Activated CD4-positive, CD25-positive, alpha-beta regulatory T cell treated with anti-CD3 and anti-CD28 coated beads, Interleukin-2, amount 50 U/mL, for 24 hours (primary cell): Measurements from ENCODE around the gene PRKCA.
"Not testable (repeated sequence)": the region's sequence is repeated elsewhere in the genome, so short reads cannot be mapped to it uniquely, and the experiment has no call there.

Source experiments
- ATAC-seq, 2 donors: fragments of 150-1000 bp; cut with Tn5 transposase; one replicate each; pipeline ENCODE4 v1.10.0; 2021; ENCODE audit warnings: mild to moderate bottlenecking in 1 of 2, moderate library complexity in 1 of 2

Gene PRKCA

GRCh38 chr17:66582373-66583111 lies 280.1 kb downstream of the PRKCA start:
- ATAC-seq, result no peak

DNA sequence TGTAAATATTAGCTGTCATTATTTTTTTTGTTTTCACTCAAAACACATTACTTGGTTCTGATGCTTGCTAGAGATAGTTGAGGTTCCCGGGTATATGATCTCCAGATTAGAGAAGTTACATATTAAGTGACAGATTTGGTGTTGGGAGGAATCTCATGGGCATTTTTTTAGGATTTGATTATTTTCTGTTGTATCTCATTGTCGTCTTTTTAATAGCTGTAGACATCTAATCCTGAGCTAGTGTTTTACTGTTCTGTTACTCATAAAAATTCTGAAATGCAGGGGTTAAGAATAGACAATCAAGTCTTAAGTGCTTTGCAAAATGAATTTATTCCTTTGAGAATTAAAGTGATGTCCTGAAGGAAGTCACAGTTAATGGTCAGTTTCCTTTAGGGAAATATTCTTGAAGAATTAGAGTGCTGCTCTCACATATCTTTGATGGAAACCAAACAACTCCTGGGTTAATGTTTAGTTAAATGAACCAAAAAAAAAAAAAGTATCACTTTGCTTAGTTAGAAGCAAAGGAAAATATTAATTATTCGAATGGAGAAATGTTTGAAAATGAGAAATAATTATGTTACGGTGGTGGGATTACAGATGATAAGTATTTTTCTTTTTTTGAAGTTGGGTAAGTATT lies 280.8 kb downstream of the PRKCA start:
- ATAC-seq, result no peak

- ATAC-seq, result no peak
Observed at GRCh38 chr17:66584927-66585326, 282.5 kb downstream of the PRKCA start.

GRCh38 chr17:66585472-66585871 lies 283.1 kb downstream of the PRKCA start:
- no peak for ATAC-seq

GRCh38 chr17:66589892-66590291 lies 287.5 kb downstream of the PRKCA start:
- ATAC-seq, result no peak

DNA sequence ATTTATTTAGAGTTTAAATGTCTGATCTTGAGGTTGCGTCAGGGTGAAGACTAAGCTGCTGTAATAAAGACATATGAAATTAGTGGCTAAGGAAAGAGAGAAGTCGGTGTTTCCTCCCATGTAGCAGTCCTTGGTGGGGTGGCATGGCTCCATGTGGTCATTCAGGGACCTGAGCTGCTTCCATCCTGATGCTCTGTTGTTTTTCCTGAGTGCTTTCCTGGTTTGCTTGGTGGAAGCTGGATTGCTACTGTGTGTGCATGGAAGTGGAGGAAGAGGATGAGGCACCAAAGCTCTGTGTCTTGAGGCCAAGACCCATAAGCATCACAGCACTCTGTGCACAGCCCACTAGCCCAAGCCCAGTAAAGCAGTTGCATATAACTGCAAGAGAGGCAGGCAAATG lies 290.7 kb downstream of the PRKCA start:
- ATAC-seq, result no peak

DNA sequence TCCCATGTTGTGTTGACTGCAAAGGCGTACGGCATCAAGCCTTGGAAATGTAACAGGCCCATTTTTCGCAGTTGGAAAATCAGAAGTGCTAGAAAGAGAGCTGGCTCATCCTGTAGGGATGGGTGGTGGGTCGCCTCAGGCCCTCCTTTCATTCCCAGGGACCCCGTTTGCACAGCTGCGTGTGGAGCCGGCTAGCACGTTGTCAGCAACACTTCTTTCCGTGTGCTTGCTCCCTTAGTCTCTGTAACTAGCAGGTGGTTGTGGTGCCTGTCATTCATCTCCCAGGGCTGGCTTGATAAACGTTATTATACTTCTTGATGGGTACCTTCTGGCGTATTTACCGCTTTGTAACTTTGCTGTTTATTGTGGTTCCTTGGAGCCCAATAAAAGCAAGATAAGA lies 293.5 kb downstream of the PRKCA start:
- ATAC-seq, result no peak

DNA sequence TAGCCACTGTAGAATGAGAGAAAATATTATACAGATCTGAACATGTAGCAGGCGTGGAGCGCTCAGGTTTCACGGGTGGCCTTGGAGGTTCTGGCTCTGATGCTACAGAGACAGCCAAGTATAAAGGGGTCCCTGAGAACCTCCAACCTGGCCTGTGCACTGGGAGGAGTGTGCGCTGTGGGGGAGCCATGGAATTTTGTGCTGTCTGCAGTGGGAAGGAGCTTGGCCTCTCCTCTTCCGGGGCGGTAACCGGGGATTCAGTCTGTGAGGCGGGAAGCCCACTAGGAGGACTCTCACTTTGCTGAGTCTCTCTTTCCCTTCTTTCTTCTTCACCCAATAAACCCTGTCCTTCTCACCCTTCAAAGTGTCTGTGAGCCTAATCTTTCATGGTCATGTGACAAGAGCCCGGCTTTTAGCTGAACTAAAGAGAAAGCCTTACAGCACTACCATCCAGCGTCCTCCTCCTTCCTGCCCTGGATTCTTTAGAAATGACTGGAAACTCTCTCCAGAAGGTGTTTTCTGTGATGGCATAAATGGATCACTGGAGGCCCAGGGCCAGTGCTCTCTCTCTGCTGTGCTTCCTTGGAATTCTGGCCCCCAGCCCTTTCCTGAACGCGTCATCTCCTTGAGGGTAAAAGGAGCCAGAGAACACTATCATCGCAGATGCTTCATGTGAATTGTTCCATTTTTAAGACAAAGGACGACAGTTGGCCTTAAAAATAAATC lies 300.4 kb downstream of the PRKCA start:
- no peak for ATAC-seq

GRCh38 chr17:66604376-66604775 lies 302.0 kb downstream of the PRKCA start:
- ATAC-seq, result no peak

- ATAC-seq, result no peak
Observed at GRCh38 chr17:66605541-66605940, 303.1 kb downstream of the PRKCA start.

DNA sequence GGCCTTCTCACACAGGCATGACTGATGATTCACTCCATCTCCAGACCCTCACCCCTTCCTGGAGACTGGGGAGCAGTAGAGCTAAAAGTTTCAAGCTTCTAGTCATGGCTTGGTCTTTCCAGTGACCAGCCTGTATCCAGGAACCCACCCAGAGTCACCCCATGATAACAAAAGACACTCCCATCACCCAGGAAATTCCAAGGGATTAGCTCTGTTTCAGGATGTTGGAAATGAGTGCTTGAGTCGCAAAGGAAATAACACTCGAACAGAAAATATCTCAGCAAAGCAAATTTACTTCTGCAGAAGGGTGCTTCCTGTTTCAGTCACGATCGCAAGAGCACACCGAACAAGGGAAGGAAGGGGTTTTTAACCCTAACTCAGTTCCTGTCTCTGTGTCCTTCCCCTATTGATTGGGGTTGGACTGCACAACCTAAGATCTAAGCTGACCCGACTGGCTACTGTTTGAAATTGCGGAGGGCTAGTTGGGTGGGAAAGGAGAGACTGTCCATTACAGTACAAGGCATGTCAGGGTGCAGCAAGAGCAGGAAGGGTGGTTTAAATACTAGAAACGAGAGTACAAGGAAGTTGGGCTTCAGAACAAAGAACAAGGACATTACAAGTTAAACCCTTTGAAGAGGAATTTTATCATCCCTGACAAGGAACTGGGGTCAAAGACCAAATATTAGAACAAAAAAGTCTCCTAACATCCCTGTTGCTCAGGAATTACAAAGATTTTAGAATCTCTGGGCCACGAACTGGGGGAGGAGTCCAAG lies 308.1 kb downstream of the PRKCA start:
- no peak for ATAC-seq

DNA sequence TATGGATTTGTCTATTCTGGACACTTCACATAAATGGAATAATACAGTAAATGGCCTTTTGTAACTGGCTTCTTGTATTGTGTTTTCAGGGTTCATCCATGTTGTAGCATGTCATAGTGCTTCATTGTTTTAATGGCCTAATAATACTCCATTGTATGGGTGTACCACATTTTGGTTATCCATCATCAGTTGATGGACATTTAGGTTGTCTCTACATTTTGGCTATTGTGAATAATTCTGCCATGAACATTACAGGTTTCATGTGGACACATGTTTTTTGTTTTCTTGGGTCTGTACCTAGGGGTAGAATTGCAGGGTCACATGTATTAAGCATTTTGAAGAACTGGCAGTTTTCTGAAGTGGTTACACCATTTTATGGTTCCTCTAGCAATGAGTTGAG lies 309.0 kb downstream of the PRKCA start:
- ATAC-seq, result no peak

GRCh38 chr17:66612993-66613392 lies 310.6 kb downstream of the PRKCA start:
- no peak for ATAC-seq

- no peak for ATAC-seq
Observed at GRCh38 chr17:66614469-66614868, 312.1 kb downstream of the PRKCA start.

- no peak for ATAC-seq
Observed at GRCh38 chr17:66619206-66619605, 316.8 kb downstream of the PRKCA start.

- ATAC-seq, result no peak
Observed at GRCh38 chr17:66620528-66620927, 318.1 kb downstream of the PRKCA start.

DNA sequence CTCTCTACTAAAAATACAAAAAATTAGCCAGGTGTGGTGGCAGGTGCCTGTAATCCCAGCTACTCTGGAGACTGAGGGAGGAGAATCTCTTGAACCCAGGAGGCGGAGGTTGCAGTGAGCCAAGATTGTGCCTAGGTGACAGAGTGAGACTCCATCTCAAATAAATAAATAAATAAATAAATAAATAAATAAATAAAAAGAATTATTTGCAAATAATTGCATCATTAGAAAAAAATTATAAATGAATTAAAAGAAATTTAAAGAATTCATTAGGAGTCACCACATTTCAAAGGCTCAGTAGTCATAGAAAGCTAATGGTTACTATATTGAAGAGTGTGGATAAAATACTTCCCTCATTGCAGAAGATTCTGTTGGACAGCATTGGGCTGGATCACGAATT lies 322.2 kb downstream of the PRKCA start:
- ATAC-seq, result not testable (repeated sequence)

DNA sequence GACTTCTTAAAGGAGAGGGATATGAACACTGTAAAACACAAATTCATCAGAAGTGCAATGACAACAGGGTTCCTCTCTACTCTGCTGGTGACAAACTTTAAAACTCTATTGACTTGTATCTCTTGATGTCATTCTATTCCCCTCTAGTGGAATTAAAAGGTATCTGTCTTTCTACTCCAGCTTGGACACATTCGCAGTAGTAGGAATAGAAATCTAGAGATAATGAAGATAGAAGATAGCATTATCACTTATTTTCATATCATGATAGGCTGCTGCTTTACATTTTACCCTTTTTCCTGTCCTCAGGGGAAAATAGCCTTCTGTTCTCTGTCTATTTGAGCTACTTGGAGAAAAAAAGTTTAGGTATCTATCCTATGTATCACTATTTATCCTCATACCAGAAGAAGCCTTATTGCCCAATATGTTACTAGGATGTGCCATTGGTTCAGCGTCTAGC lies 322.9 kb downstream of the PRKCA start:
- no peak for ATAC-seq

DNA sequence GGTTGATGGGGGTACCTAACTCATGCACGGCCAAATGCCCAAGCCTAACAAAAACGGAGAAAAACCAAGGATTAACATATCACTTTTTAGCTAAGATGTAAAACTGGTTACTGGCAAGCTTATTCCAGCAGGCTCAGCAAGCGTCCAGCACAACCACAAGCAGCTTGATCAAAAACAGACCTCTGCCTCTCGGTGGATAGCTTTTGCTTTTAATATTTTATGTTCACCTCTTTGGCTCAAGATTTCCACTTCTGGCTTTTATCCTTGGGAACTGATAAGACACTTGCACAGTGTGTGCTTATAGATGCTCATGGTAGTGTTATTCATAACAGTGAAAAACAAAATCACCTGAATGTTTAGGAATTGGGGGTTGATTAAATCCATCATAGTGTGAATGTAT lies 325.6 kb downstream of the PRKCA start:
- ATAC-seq, result no peak

DNA sequence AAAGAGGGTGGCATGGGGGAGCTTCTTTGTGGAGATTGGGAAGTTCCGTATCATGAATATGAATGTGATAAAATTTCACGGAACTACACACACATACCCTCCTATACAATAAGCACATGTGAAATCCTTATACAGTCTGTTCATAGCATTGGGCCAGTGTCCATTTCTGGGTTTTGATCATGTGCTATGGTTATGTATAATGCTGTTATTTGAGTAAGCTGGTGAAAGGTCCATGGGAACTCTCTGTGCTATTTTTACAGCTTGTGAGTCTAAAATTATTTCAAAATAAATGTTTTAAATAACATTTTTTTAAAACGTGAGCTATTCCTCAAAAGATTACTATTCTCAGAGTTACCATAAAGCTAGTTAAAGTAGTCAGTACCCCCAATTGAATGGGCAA lies 327.3 kb downstream of the PRKCA start:
- no peak for ATAC-seq

- ATAC-seq, result no peak
Observed at GRCh38 chr17:66630379-66630778, 328.0 kb downstream of the PRKCA start.

- ATAC-seq, result no peak
Observed at GRCh38 chr17:66630828-66631472, 328.5 kb downstream of the PRKCA start.

GRCh38 chr17:66632731-66633130 lies 330.3 kb downstream of the PRKCA start:
- no peak for ATAC-seq
